Stimulated activated CD4-positive, alpha-beta T cell treated with anti-CD3 and anti-CD28 coated beads, Interleukin-4, amount 100 ng/mL, for 1 hour (primary cell): ENCODE data around the gene DDX42.

Experiments used
- DNase-seq: peaks from one replicate; pipeline ENCODE4 v3.0.0-alpha.2; 2020

DDX42 gene

GRCh38 chr17:63823659-63824331 lies 49.8 kb downstream of the DDX42 start:
- no peak for DNase-seq

- no peak for DNase-seq
Observed at GRCh38 chr17:63824362-63824761, 50.4 kb downstream of the DDX42 start.

GRCh38 chr17:63826468-63827001 lies 52.6 kb downstream of the DDX42 start:
- peak; percentile 26 for DNase-seq

- DNase-seq, result peak; percentile 95
Observed at GRCh38 chr17:63827002-63827800, 53.2 kb downstream of the DDX42 start, which contains the start of the genes FTSJ3 and PSMC5. Gene FTSJ3 (minus strand): TSS chr17:63827663. CDS start chr17:63826902, 761 bp downstream. Gene PSMC5 (plus strand): TSS chr17:63827431. CDS start chr17:63827491, 60 bp downstream.

- no peak for DNase-seq
Observed at GRCh38 chr17:63827801-63828221, 53.8 kb downstream of the DDX42 start.

- DNase-seq, result no peak
Observed at GRCh38 chr17:63828936-63829335, 55.0 kb downstream of the DDX42 start.

GRCh38 chr17:63830278-63830677 lies 56.3 kb downstream of the DDX42 start:
- no peak for DNase-seq

- DNase-seq, result no peak
Observed at GRCh38 chr17:63830904-63831491, 57.0 kb downstream of the DDX42 start.

GRCh38 chr17:63831505-63831904 lies 57.5 kb downstream of the DDX42 start:
- no peak for DNase-seq

- no peak for DNase-seq
Observed at GRCh38 chr17:63832014-63832413, 58.0 kb downstream of the DDX42 start.

- no peak for DNase-seq
Observed at GRCh38 chr17:63832455-63832854, 58.5 kb downstream of the DDX42 start.

- DNase-seq, result no peak
Observed at GRCh38 chr17:63833026-63833740, 59.2 kb downstream of the DDX42 start.

- no peak for DNase-seq
Observed at GRCh38 chr17:63833741-63834373, 59.9 kb downstream of the DDX42 start.

- peak; percentile 40 for DNase-seq
Observed at GRCh38 chr17:63834431-63835166, 60.6 kb downstream of the DDX42 start.

- DNase-seq, result no peak
Observed at GRCh38 chr17:63835167-63835720, 61.3 kb downstream of the DDX42 start.

GRCh38 chr17:63836811-63837210 lies 62.8 kb downstream of the DDX42 start:
- no peak for DNase-seq

GRCh38 chr17:63837480-63837879 lies 63.5 kb downstream of the DDX42 start:
- DNase-seq, result no peak

GRCh38 chr17:63837962-63838600 lies 64.1 kb downstream of the DDX42 start:
- no peak for DNase-seq

GRCh38 chr17:63838631-63839171 lies 64.7 kb downstream of the DDX42 start:
- no peak for DNase-seq

- DNase-seq, result no peak
Observed at GRCh38 chr17:63840591-63841349, 66.8 kb downstream of the DDX42 start.
